ENCODE measurements around the gene LACTBL1.

- TF ChIP-seq CTCF (IDR thresholded peaks at IDR 0.05) (no peak), ZFX (IDR thresholded peaks at IDR 0.05; ENCODE audit: borderline replicate concordance) (no peak)
Measured at GRCh38 chr1:22975694-22976093, 3.0 kb upstream of the LACTBL1 start.

Measured in 22Rv1 (cell line).